Fibroblast of lung (primary cell): ENCODE measurements around the gene AMOTL1.

Experiments used
- EZH2 ChIP-seq: IDR thresholded peaks from 2 replicates; pipeline ENCODE4 v1.5.1; 2012; ENCODE audit warnings: low read length, control low read depth, mild to moderate bottlenecking; ENCODE audit errors: missing control alignments
- TF ChIP-seq, protein P1 (sequence below), 2 donors: IDR thresholded peaks in 1 of 2; conservative IDR thresholded peaks in 1 of 2; 1 replicate in 1 of 2; 2 replicates in 1 of 2; pipeline ENCODE4 v1.5.1; 2011 to 2012; ENCODE audit warnings: low read length in 2 of 2, control low read depth in 1 of 2, inconsistent platforms in 1 of 2, low read depth in 1 of 2, mild to moderate bottlenecking in 1 of 2

DNA sequence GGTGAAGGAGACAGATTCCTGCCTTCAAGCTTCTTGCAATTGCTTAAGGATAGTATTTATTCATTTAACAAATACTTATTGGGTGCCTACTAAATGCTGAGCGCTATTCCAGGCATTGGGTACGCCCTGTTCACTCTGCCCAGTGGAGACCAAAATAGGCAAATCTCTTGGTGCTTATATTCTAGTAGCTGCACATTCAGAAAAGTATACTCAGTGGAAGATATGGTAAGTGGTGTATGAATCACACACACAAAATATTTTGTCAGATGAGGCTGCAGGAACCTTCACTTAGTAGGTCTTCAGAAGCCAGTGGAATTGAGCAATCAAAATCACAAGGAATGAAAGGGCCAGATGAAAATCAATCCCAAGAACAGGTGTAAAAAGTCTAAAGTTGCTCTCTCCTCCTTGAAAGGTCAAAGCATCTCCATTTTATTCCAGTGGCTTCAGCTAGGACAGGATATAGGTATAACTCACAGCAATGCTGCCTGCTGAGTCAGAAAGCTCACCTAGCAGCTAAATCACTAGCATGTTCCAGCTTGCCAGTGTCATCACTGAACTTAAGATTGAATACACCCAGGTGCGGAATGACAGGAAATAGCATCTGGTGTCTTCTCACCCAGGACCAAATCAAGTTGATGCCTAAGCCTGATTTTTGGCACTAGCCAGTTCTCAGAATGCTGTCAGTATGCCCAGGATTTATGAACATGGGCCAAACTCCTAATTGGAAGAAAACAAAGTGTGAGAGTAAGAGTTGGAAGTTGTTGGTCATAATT, 83.9 kb downstream of the AMOTL1 start:
- TF ChIP-seq, protein P1, sequence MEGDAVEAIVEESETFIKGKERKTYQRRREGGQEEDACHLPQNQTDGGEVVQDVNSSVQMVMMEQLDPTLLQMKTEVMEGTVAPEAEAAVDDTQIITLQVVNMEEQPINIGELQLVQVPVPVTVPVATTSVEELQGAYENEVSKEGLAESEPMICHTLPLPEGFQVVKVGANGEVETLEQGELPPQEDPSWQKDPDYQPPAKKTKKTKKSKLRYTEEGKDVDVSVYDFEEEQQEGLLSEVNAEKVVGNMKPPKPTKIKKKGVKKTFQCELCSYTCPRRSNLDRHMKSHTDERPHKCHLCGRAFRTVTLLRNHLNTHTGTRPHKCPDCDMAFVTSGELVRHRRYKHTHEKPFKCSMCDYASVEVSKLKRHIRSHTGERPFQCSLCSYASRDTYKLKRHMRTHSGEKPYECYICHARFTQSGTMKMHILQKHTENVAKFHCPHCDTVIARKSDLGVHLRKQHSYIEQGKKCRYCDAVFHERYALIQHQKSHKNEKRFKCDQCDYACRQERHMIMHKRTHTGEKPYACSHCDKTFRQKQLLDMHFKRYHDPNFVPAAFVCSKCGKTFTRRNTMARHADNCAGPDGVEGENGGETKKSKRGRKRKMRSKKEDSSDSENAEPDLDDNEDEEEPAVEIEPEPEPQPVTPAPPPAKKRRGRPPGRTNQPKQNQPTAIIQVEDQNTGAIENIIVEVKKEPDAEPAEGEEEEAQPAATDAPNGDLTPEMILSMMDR (conservative IDR thresholded peaks at IDR 0.05 in 1 of 2, IDR thresholded peaks at IDR 0.05 in 1 of 2; ENCODE audit: low read depth in 1 of 2, low read length in 2 of 2): no peak
- TF ChIP-seq EZH2: no peak
